CD4-positive, alpha-beta T cell treated with Interleukin-4 for 1 hour (primary cell): ENCODE measurements around the gene TRMT6.

ENCODE experiments used
- DNase-seq, 2 donors: peaks; one replicate each; pipeline ENCODE4 v3.0.0-alpha.2; 2020 to 2022

Gene TRMT6

GRCh38 chr20:5950271-5951031 lies at the start of gene TRMT6, which contains the start of gene MCM8:
Gene TRMT6, minus strand, starts transcription at chr20:5950533. Its CDS starts 128 bp downstream, at chr20:5950405.
Gene MCM8, plus strand, starts transcription at chr20:5950652. Its CDS starts 1,364 bp downstream, at chr20:5952016.
- peak; percentile 95 to 96 for DNase-seq

DNA sequence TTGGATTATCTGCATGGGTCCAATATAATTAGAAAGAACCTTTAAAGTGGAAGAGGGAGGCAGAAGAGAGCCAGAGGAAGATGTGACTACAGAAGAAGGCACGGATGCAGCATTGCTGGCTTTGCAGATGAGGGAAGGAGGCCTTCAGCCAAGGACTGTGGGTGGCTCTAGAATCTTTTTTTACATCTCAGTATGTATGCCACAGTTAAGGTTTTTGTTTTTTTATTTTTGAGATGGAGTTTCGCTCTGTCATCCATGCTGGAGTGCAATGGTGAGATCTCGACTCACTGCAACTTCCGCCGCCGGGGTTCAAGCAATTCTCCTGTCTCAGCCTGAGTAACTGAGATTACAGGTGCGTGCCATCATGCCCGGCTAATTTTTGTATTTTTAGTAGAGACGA lies 49.5 kb upstream of the TRMT6 start:
- no peak for DNase-seq

DNA sequence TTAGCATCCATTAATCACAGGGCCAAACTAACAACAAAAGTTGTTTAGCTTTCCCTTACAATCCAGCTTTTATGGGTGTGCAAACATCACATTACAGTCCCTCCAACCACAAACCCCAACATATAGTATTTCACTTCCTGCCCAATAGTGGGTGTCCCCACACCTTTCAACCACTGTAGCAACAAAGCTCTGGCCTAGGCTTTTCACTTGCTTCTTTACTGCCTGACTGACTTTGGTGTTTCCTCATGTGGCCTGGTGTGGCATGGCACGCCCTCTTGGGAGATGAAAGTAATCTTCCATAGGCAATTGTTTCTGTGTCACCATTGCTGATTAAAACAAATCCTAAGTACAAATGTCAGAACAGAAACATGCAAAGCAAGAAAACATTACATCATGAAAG lies 46.4 kb upstream of the TRMT6 start:
- DNase-seq = peak; percentile 52 to 74

DNA sequence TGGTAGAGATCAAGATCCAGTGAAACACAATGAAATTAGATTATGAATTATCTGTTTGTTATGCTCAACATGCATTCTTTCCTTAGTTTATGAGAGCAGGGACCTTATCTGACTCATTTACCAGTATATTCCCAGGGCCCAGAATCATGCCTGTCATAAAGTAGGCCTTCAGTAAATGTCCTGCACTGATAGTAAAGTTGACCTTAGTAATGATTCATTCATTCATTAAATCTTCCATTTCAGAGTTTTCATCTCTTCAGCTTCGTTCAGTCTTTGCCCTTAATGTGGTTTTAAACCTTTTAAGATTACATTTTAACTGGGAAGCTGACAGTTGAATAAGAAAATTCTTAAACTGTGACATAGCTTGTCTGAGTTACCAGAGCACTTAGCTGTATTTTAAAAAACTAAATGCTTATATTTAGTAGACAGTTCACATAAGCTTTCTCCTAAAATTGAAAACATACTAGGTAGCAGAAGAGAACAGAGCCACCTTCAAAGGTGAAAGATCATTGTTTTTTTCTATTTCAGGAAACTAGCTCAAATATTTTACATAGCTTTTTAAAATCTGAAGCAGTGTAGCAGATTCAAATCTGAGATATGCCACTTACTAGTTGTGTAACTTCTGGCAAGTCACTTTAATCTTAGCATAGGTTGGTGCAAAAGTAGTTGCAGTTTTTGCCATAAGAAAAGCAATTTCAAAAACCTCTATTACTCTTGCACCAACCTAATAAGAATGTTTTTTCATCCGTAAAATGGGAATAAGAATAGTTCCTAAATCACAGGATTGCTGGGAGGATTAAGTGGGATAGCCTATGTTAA lies 41.5 kb upstream of the TRMT6 start:
- DNase-seq = no peak

DNA sequence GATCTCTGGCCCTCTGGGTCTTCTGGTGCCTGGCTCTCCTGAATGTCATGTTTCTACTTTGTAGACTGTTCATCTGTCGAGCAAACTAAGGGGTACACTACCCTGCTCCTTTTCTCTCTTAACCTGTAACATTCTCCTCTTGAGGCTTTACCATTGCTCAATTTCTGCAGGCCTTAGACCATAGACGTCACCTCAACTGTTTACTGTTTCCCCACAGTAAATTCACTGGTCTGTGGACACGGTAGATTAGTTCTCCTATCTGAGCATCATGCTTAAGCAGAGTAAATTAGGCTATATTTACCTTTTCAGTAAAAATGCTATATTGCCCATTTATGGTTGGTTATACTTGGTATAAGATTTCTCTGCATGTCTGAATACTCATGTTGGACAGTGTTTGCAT lies 40.6 kb upstream of the TRMT6 start:
- DNase-seq = no peak

GRCh38 chr20:5989539-5989938 lies 39.2 kb upstream of the TRMT6 start:
- DNase-seq = no peak

DNA sequence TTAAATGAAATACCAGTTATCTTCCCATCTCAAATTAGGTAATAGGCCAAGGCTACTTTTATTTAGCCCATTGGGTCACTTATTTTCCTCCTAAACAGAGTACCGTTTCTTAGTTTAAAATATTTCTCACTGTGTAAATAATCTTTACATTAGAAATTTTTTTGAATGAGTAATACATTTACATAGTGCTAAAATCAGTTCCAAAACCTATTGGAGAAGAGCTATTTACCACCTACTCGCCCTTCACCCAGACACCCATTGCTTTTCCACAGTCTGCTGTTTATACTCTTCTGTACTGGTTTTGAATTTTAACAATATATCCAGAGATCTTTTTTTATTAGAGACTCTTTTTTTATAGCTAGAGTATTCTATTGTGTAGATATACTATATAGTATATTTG lies 37.0 kb upstream of the TRMT6 start:
- no peak for DNase-seq

DNA sequence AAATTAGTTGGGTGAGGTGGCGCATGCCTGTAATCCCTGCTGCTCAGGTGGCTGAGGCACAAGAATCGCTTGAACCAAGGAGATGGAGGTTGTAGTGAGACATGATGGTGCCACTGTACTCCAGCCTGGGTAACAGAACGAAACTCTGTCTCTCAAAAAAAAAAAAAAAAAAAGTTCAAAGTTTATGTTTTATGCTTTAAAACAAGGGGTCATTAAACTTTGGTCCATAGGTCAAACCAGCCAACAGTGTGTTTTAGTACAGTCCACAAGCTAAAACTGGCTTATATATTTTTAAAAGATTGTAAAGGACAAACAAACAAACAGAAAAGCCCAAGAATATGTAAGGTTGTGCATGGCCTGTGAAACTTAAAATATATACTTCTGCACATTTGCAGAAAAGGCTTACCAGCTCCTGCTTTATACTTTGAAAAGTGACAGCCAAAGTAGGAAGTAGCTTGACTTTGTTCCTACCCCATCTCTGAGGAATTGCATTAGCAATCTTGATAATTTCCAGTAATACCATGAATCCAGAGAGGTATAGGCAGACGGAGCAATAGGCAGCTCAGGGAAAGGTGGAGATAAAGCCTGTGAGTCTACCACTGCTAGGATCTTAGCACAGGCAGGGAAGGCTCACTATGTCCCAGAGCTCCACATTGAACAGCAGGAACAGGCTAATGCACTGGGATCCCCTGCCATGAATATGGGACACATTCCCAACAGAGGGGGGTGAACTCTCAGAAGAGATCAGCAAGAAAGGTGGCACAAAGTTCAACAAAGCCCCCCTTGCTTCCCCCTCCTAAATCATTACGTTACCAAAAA lies 30.6 kb upstream of the TRMT6 start:
- no peak for DNase-seq

DNA sequence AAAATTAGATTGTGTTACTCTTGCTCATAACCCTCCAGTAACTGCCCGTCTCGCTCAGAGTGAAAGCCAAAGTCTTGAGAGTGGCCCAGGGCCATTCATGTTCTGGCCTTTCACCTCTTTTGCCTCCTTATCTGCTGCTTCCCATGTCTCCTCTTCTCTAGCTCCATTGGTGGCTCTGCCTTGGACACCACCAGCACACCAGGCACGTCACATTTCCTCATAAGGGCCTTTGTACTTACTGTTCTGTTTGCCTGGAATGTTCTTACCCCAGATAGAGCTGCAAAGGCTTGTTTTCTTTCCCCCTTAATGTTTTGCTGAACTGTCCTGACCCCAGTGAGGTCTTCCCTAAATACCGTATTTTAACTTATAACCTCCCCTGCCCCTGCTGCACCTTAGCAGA lies 29.5 kb upstream of the TRMT6 start:
- DNase-seq = no peak

DNA sequence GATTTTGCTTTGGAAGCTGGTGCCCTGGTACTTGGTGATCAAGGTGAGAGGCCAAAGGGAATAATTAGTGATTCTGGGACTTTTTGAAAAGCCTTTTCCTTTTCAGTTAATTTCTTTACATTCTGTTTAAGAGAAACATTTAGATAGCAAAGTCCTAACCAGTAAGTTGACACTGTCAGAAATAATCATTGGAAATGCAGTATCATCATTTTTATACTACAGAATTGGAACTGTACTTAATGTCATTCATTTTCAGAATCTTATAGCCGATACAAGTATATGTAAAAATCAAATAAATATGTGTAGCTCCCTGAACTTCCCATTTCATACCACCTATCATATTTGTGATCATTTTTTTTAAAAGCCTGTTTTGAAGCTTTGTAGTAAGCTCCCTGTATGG lies 27.6 kb upstream of the TRMT6 start:
- no peak for DNase-seq

DNA sequence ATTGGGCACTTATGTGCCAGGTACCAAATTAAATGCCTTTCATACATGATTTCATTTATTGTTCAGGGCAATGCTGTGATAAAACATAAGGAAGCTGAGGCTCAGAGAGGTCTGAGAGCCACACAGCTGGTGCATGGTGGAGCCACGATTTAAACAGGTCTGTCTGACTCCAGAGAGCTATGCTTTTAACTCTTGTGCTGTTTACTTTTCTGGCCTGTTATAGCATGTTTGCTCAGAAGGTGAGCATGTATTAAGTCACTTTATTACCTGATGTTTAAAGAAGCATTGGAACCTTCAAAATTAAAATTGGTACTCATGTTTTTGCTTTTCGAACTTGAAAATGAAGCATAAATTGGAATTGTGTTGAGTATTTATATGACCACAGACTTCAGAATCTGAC lies 26.9 kb upstream of the TRMT6 start:
- no peak for DNase-seq

- DNase-seq = no peak
Measured at GRCh38 chr20:5975778-5976177, 25.4 kb upstream of the TRMT6 start.

DNA sequence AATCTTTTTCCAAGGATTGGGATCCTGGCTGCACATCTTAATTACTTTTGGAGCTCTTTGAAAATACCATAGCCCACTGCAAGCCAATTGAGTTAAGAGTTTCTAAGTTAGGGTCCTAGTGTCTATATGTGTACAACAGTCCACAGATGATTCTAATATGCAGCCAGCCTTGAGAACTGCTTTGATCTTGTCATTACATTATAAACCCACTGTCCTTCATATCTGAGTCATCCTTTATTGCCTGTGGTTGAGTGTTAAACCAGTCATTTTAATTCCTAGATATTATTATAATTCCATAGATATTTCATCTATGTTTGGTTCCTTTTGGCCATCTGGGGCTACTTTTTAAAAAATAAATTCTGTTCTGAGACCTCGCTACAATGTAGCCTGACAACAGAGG lies 24.2 kb upstream of the TRMT6 start:
- DNase-seq = no peak

GRCh38 chr20:5973971-5974370 lies 23.6 kb upstream of the TRMT6 start:
- no peak for DNase-seq

- no peak for DNase-seq
Measured at GRCh38 chr20:5973172-5973571, 22.8 kb upstream of the TRMT6 start.

- no peak for DNase-seq
Measured at GRCh38 chr20:5971203-5971602, 20.9 kb upstream of the TRMT6 start.

DNA sequence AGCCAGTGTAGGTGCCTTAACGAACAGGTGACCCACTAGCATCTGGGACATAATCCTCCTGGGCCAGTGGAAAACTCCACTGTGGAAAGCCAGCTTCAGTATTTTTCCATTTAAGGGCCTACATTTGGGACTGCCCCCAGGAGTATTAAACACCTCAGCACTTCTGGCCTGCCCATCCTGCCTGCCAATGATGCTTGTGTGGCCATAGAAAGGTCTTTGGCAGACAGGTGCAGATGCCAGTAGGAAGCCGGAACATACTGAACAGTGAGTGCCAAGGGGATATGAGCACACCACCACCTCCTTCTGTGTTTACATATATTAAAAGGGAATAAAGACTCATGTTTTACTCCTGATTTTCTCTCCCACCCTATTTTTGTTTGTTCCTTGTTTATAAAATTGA lies 20.0 kb upstream of the TRMT6 start:
- DNase-seq = no peak

DNA sequence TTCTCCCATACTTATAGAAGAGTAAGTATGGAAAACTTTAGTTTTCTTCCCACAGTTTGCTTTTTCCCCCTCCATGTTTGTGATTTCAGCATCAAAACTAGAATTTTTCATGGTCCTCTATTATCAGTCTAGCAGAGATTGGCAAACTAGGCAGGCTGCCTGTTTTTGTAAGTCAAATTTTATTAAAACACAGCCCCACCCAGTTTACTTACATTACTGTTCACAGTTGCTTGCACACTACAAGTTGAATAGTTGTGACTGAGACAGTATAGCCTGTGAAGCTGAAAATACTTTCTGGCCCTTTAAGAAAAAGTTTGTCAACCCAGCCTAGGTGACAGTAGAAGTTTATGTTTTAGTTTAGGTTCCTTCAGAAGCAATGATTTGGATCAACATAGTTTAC lies 19.6 kb upstream of the TRMT6 start:
- DNase-seq = no peak

DNA sequence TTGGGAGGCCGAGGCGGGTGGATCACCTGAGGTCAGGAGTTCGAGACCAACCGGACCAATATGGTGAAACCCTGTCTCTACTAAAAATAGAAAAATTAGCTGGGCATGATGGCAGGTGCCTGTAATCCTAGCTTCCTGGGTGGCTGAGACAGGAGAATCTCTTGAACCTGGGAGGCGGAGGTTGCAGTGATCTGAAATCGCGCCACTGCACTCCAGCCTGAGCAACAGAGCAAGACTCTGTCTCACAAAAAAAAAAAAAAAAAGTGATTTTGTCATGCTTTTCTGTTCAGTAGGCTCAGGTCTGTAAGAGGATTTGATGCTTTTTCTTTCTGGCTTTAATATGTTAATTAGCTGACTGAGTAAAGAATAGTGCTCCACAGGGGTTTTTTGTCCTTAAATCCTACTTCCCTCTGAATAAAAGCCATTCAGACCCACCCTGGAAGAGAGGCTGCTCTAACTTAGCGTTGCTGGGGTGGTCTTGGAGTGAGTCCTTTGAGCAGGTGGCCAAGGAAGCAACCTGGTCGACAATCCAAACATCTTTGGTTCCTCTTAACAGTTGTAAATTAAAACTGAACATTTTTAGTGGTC lies 19.1 kb upstream of the TRMT6 start:
- DNase-seq = no peak

GRCh38 chr20:5968462-5968861 lies 18.1 kb upstream of the TRMT6 start:
- DNase-seq = no peak

DNA sequence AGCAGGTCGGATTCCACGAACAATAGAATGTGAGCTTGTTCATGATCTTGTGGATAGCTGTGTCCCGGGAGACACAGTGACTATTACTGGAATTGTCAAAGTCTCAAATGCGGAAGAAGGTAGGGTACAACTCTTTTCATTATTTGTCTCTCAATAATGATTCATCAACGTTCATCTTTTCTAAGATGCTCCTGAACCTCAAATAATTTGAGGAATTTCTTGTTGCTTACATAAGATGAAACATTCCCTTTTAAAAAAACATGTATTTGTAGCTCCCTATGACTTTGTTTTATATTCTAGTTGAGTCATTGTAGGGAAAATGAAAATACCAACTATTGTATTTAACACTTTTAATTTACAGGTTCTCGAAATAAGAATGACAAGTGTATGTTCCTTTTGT lies 17.1 kb upstream of the TRMT6 start:
- no peak for DNase-seq

- no peak for DNase-seq
Measured at GRCh38 chr20:5949943-5950270, 426 bp downstream of the TRMT6 start.

GRCh38 chr20:5947276-5947675 lies 3.1 kb downstream of the TRMT6 start:
- DNase-seq = peak; percentile 23 to 71
